ENCODE data around the gene NRXN3.

- TF ChIP-seq, protein P1, sequence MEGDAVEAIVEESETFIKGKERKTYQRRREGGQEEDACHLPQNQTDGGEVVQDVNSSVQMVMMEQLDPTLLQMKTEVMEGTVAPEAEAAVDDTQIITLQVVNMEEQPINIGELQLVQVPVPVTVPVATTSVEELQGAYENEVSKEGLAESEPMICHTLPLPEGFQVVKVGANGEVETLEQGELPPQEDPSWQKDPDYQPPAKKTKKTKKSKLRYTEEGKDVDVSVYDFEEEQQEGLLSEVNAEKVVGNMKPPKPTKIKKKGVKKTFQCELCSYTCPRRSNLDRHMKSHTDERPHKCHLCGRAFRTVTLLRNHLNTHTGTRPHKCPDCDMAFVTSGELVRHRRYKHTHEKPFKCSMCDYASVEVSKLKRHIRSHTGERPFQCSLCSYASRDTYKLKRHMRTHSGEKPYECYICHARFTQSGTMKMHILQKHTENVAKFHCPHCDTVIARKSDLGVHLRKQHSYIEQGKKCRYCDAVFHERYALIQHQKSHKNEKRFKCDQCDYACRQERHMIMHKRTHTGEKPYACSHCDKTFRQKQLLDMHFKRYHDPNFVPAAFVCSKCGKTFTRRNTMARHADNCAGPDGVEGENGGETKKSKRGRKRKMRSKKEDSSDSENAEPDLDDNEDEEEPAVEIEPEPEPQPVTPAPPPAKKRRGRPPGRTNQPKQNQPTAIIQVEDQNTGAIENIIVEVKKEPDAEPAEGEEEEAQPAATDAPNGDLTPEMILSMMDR (IDR thresholded peaks at IDR 0.05), result no peak
- TF ChIP-seq POLR2AphosphoS5 (IDR thresholded peaks at IDR 0.05) (no peak), EP300 (IDR thresholded peaks at IDR 0.05; ENCODE audit: low read depth) (no peak)
Measured at GRCh38 chr14:78688503-78688902, 518.3 kb downstream of the NRXN3 start.
